ENCODE data around the gene FBLN5. TPM values are rescaled to one million over a fixed set of nuclear protein-coding genes. Genes with fewer than 3 reads are reported as not detected.
A peak's percentile ranks its signal among the peaks of the same experiment; 100 is the strongest.

The FBLN5 gene
- total RNA-seq, 1 experiment from 2014 or later: 0.23 TPM

DNA sequence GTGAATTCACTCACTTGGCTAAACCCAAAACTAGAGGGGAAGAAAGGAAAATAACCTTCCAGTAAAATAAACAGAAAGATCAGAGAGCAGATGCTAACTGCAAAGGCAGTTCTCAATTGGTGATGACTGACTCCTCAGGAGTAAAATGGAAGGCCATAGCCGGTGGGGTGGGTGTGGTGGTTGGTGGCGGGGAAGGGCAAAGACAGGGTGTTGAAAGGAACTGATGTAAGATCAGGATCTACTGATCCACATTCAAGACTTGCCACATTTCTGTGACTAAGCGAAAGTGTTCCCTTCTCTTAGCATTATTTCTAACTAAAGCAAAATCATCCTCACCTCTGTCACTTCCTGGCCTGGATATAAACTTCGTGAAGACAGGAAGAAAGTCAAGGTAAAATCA, 53.8 kb downstream of the FBLN5 start:
- intact Hi-C loops (cut with micrococcal nuclease; ENCODE audit: unreplicated experiment) (no loop called here), in situ Hi-C loops (cut with HindIII; ENCODE audit: low pct_unique_long_range_greater_than_20kb, low sequenced_read_pairs) (no loop called here)
- no peaks in the 10 kb centered on the region for H3K4me1 ChIP-seq (ENCODE audit: control insufficient read depth, insufficient read depth, low read length)
- H3K27ac ChIP-seq (ENCODE audit: low read length): no peak overlapping the region
- no peaks in the 10 kb centered on the region for H3K9me3 ChIP-seq (ENCODE audit: control insufficient read depth, insufficient read depth, low read depth, low read length)
- ATAC-seq (no peak), DNase-seq (ENCODE audit: low read depth, low spot score) (no peak)
- TF ChIP-seq, protein P1, sequence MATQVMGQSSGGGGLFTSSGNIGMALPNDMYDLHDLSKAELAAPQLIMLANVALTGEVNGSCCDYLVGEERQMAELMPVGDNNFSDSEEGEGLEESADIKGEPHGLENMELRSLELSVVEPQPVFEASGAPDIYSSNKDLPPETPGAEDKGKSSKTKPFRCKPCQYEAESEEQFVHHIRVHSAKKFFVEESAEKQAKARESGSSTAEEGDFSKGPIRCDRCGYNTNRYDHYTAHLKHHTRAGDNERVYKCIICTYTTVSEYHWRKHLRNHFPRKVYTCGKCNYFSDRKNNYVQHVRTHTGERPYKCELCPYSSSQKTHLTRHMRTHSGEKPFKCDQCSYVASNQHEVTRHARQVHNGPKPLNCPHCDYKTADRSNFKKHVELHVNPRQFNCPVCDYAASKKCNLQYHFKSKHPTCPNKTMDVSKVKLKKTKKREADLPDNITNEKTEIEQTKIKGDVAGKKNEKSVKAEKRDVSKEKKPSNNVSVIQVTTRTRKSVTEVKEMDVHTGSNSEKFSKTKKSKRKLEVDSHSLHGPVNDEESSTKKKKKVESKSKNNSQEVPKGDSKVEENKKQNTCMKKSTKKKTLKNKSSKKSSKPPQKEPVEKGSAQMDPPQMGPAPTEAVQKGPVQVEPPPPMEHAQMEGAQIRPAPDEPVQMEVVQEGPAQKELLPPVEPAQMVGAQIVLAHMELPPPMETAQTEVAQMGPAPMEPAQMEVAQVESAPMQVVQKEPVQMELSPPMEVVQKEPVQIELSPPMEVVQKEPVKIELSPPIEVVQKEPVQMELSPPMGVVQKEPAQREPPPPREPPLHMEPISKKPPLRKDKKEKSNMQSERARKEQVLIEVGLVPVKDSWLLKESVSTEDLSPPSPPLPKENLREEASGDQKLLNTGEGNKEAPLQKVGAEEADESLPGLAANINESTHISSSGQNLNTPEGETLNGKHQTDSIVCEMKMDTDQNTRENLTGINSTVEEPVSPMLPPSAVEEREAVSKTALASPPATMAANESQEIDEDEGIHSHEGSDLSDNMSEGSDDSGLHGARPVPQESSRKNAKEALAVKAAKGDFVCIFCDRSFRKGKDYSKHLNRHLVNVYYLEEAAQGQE (IDR thresholded peaks at IDR 0.05; ENCODE audit: insufficient read depth in 1 of 2, low read depth in 2 of 2, low read length in 1 of 2): no peak
- TF ChIP-seq CTCF (IDR thresholded peaks at IDR 0.05) (no peak), POLR2AphosphoS5 (IDR thresholded peaks at IDR 0.05; ENCODE audit: low read depth, low read length) (no peak), SIN3A (IDR thresholded peaks at IDR 0.05; ENCODE audit: borderline replicate concordance, insufficient read depth, low read depth, low read length) (no peak), TCF7L2 (IDR thresholded peaks at IDR 0.05; ENCODE audit: low read depth, low read length) (no peak)
- no peaks in the 10 kb centered on the region for H3K27me3 ChIP-seq (ENCODE audit: control insufficient read depth, insufficient read depth, low read length)
- ChIA-PET CTCF (no interaction called here), POLR2A (no interaction called here)
- no peaks in the 10 kb centered on the region for H3K36me3 ChIP-seq (ENCODE audit: control insufficient read depth, insufficient read depth, low read length)
- no peak overlapping the region for H3K4me3 ChIP-seq (ENCODE audit: low read depth in 2 of 2, low read length in 2 of 2)
- no TSS peak for BruUV-seq (replicated peaks)

- ChIA-PET CTCF (no interaction called here), POLR2A (no interaction called here)
- Histone ChIP-seq H3K4me3 (ENCODE audit: low read depth in 2 of 2, low read length in 2 of 2) (no peak overlapping the region), H3K4me1 (ENCODE audit: control insufficient read depth, insufficient read depth, low read length) (no peaks in the 10 kb centered on the region), H3K36me3 (ENCODE audit: control insufficient read depth, insufficient read depth, low read length) (no peaks in the 10 kb centered on the region), H3K9me3 (ENCODE audit: control insufficient read depth, insufficient read depth, low read depth, low read length) (no peaks in the 10 kb centered on the region), H3K27ac (ENCODE audit: low read length) (no peak overlapping the region), H3K27me3 (ENCODE audit: control insufficient read depth, insufficient read depth, low read length) (no peaks in the 10 kb centered on the region)
- TF ChIP-seq CTCF (IDR thresholded peaks at IDR 0.05): peak; percentile 64
- no peak for TF ChIP-seq SIN3A (IDR thresholded peaks at IDR 0.05; ENCODE audit: borderline replicate concordance, insufficient read depth, low read depth, low read length)
- no peak for TF ChIP-seq TCF7L2 (IDR thresholded peaks at IDR 0.05; ENCODE audit: low read depth, low read length)
- TF ChIP-seq, protein P1 (IDR thresholded peaks at IDR 0.05; ENCODE audit: insufficient read depth in 1 of 2, low read depth in 2 of 2, low read length in 1 of 2): no peak
- no peak for TF ChIP-seq POLR2AphosphoS5 (IDR thresholded peaks at IDR 0.05; ENCODE audit: low read depth, low read length)
- no TSS peak for BruUV-seq (replicated peaks)
- in situ Hi-C loops (cut with HindIII; ENCODE audit: low pct_unique_long_range_greater_than_20kb, low sequenced_read_pairs): no loop called here
- DNase-seq (ENCODE audit: low read depth, low spot score) (no peak), ATAC-seq (no peak)
- intact Hi-C loops (cut with micrococcal nuclease; ENCODE audit: unreplicated experiment): no loop called here
Observed at GRCh38 chr14:91893007-91893406, 54.5 kb downstream of the FBLN5 start.

All from Panc1 (cell line).